Posterior vena cava (tissue), 2 donors: ENCODE results near the gene LRSAM1. TPM values are rescaled to one million over a fixed set of nuclear protein-coding genes. Genes with fewer than 3 reads are reported as not detected.

Experiments used
- DNase-seq: peaks from one replicate; pipeline ENCODE4 v3.0.0-alpha.2; 2020; ENCODE audit warnings: low spot score
- intact Hi-C, 2 donors: fragments of 100-400 bp; cut with DNase I; formaldehyde crosslinking; loops; one replicate each; pipeline versions ENCODE4 v1.14.1 to v1.14.2; 2022 to 2023
- total RNA-seq, 2 donors: library from RNA; stranded (reverse); fragmentation: NEBNext Ultra II Directional; extraction: Animal tissue kit (Norgen Biotek cat#: 25700); gene quantifications; one replicate each; pipeline ENCODE4 v1.2.1, GENCODE V29; 2021
- donor health status: DM: yes; HTN: yes; CAD: no.
- donor health status: DM: yes; HTN: yes; CAD: no.

LRSAM1 gene
- total RNA-seq, 2 donors from 2014 or later = 15.6 to 16.9 TPM

DNA sequence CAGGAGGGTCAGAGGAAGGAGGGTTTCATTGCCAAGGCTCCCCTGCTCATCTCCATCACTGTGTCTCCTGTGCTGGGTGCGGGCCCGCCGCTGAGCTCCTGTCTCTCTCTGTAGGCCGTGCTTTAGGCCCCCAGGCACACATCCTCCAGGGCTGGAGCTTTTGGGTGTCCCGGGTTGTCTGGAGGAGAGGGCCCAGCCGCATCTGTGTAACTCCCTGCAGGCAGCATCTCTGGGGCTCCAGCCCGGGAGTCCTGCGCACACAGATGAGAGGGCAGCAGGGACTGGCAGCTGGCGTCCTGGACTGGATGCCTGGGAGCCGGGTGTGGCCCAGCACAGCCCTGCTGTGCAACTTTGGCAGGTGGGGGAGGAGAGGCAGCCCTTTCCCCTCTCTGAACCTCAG is 40.2 kb downstream of the LRSAM1 start:
- DNase-seq = no peak
- intact Hi-C loops = no loop called here

DNA sequence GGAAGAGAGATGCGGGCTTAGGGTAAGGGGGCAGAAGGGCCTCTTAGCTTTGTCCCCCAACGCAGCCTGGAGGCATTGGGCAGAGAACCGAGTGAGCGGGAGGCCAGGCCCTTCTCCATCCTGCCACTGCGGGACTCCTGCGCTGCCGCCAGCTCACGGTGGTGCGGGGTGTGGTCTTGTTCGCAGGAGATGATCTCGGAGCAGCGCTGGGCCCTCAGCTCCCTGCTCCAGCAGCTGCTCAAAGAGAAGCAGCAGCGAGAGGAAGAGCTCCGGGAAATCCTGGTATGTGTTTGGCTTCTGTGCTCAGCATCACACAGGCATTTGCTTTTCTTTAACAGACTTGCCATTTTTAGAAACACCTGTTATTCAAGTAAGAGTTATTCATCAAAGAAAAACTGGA is 41.3 kb downstream of the LRSAM1 start:
- DNase-seq = no peak
- intact Hi-C loops = no loop called here

DNA sequence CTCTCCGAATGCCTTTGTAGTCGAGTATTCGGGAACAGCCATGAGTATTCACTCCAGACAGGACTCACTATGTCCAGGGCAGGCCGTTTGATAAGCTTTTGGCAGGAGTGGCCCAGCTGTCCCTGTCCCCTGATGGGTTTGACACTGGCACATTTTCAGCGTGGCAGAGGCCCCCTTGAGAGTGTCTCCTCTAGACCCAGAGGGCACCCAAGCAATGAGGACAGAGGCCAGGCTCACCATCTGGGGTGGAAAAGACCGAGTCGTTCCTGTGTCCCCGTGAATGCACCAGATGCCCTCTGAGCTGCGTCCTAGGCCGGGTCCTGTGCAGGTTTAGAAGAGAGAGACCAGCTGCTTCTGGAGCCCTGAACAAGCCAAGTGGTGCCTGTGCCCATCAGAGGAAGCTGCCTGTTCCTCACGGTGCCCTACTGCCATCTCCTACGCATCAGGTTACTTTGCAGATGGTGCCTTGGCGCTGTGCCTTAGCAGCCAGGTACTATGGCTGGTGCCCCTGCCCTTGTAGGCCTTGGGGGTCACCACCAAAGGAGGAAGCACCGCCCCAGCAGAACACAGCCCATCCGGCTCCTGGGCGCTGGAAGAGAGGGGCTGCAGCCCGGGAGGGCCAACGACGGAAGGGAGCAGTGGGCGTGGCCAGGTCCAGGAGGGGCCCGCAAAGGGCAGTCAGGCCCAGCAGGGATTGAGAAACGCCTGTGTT is 42.4 kb downstream of the LRSAM1 start:
- intact Hi-C loops = no loop called here
- DNase-seq = no peak

GRCh38 chr9:127494304-127494702 is 43.0 kb downstream of the LRSAM1 start:
- intact Hi-C loops = no loop called here

DNA sequence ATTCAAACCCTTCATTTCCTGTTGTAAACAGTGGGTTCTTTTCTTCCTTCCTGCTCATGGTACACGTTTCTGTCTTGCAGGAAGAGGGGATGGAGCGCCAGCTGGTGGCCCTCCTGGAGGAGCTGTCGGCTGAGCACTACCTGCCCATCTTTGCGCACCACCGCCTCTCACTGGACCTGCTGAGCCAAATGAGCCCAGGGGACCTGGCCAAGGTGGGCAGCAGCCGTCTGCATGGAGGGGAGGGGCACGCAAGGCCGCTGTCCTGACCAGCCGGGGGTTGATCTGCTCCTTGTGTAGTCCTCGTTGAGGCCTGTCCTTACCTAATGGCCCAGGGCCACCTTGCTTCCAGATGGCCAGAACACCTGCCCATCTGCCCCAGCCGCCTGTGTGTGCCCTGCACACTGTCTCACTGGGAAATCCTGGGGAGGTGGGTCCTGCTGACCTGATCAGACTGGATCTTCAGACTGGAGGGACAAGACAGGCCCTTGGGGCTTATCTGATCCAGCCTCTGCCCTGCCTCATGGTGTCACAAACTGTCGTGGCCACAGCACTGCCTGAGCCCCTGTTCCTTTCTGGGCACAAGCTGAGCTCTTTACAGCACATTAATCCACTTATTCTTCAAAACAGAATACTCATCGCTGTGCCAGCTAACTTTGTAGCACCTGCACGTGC is 44.7 kb downstream of the LRSAM1 start:
- DNase-seq = no peak
- intact Hi-C loops = no loop called here

More at GRCh38 chr9:127494304-127494702, 43.0 kb downstream of the LRSAM1 start:
- no peak for DNase-seq

DNA sequence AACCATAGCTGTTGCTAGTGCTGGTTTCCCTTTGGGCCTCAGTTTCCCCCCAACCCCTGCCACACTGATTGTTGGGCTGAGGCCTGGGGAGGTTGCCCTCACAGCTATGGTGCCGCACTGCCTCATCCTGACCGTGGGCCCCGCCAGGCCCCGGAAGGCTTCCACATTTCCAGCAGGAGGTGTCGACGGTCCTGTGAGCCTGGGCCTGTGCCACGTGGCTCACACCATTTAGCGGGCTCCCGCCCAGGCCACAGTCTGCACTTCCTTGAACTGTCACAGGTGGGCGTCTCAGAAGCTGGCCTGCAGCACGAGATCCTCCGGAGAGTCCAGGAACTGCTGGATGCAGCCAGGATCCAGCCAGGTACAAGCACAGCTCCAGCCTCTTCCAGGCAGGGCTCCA is 45.7 kb downstream of the LRSAM1 start:
- DNase-seq = no peak
- intact Hi-C loops = no loop called here

DNA sequence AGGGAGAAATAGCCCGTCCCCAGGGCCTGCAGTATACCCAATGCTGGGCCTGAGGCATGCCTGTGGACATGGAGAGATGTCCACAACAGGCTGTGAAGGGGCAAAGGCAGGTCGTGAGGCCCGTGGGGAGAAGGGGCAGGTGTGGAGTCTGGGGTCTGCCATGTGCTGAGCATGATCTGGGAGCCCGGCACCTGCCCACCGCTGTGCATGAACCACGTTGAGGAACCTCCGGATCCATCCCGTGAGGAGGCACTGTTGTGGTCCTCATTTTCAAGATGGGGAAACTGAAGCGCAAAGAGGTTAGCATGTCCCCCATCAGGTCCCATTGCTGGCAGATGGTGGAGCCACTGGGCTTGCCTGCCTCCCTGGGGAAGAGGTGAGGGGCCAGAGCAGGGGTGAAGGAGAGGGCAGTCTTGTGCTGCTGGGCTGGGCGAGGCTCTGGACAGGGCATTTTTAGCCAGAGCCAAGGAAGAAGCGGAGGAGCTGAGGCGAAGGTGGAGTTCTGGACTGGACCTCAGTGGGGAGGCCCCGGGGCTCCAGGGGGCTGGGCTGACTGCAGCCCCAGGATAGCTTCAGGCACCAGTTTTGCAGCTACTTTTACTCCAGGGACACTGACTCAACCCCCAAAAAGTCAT is 46.5 kb downstream of the LRSAM1 start:
- intact Hi-C loops = no loop called here

DNA sequence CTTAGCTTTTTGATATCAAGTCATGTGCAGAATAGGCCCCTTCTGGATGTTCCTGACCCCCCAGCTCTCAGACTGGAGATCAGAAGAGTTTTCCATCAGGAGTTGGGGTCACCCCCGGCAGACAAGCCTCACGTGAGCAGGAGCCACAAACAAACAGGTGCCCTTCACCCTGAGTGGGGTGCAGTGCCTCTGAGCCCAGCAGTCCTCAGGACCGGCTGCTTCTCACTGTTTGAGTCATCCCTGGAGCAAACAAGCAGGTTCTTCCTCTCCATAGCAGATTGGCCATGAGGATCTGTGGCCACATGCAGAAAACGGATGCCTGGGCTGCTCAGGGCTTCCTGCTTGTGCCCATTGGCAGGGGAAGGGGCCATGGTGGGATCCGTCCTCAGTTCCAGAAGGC is 47.0 kb downstream of the LRSAM1 start:
- DNase-seq = no peak
- intact Hi-C loops = no loop called here

More for the DNA sequence above, 46.5 kb downstream of the LRSAM1 start:
- DNase-seq = no peak

- intact Hi-C loops = loop anchor here (5.0 to 10.0 kb wide), 3 partner anchors 87 to 427 kb away; no protein-coding TSS in a partner anchor
- DNase-seq = no peak
These were observed 49.1 kb downstream of the LRSAM1 start for GRCh38 chr9:127500399-127500798.

DNA sequence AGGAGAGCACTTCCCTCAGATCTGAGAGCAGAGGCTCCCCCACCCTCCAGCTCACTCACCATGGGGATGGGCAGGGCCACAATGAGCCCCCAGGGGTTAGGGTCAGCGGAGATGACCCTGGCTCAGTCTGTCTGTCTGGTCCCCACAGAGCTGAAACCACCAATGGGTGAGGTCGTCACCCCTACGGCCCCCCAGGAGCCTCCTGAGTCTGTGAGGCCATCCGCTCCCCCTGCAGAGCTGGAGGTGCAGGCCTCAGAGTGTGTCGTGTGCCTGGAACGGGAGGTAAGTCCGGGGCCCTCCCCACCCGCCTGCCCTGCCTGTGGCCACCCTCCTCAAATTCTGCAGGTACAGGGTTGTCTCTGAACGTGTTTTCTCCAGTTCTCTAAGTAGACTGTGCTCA is 49.6 kb downstream of the LRSAM1 start:
- peak; percentile 53 for DNase-seq
- intact Hi-C loops = loop anchor here (5.0 to 10.0 kb wide), 3 partner anchors 86 to 426 kb away; no protein-coding TSS in a partner anchor

- intact Hi-C loops = loop anchor here (5.0 to 10.0 kb wide), 3 partner anchors 85 to 425 kb away; no protein-coding TSS in a partner anchor
- DNase-seq = no peak
These were observed 50.6 kb downstream of the LRSAM1 start for GRCh38 chr9:127501821-127502343.

- DNase-seq = peak; percentile 77
- intact Hi-C loops = loop anchor here (5.0 to 10.0 kb wide), 3 partner anchors 84 to 424 kb away; no protein-coding TSS in a partner anchor
These were observed 51.5 kb downstream of the LRSAM1 start for GRCh38 chr9:127502706-127503378.

DNA sequence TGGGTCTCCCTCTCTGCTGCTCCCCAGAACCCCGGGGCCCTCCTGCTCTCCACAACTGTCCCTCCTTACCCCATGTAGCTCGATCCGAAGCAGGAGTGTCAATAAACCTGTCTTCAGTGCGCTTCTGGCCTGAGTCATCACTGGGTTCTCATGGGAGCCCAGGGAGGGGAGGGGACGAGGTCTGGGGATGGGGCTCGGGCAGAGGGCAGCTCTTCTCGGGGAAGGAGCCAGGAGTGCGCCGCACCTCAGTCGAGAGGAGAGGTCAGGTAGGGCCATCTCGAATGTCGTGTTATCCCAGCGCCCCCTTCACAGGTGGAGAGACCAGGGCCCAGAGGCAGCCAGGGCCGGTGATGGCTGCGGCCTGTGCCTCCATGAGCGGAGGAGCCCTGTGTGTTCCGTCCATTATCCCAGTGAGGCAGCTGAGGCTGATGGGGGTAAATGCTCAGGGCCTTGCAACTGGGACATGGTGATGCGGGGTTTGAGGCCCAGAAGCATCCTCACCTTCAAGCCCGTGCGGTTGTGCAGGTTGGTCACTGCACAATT is 52.1 kb downstream of the LRSAM1 start:
- intact Hi-C loops = loop anchor here (5.0 to 10.0 kb wide), 3 partner anchors 84 to 424 kb away; no protein-coding TSS in a partner anchor
- peak; percentile 73 for DNase-seq

DNA sequence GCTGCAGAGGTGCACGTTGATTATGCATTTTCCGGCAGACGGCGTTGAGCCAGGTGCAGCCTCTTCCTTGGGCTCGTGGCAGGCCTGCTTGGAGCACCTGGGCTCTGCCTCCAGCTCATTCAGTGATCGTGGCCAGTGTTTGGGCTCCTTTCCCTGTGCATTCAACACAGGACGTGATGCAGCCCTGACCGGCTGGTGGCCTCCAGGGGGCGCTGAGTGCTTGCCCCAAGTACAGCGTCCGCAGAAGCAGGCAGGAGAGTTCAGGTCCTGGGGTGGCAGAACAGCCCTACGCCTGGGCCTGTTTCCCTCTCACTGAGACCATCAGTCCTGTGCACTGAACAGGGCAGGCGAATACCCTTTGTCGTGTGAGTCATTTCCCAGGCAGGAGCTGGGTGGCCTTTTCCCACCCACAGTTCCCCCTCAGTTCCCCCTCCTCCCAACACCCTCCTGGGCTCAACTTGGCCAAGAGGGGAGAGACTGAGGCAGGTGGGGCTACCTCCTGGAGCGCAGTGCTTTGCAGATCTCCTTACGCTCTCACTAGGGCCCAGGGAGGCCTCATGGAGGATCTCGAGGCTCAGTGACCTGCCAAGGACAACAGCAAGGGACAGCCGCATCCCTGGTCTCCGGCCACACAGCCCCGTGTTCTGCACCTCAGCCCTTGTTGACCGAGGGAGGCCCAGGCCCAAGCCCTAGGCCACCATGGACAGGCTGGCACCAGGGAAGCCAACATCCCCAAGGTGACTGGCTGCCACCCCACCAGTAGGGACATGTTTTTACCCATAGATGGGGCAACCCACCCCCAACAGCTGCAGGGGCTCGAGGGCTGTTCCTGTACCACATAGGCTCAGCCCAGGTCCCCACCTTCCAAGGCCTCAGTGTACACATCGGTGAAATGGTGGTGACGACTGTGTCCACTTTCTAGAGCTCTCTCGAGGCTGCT is 52.9 kb downstream of the LRSAM1 start:
- peak; percentile 95 for DNase-seq
- intact Hi-C loops = loop anchor here (5.0 to 10.0 kb wide), 3 partner anchors 83 to 423 kb away; no protein-coding TSS in a partner anchor

GRCh38 chr9:127504887-127505251 is 53.6 kb downstream of the LRSAM1 start:
- peak; percentile 48 for DNase-seq
- intact Hi-C loops = loop anchor here (5.0 to 10.0 kb wide), 4 partner anchors 62 to 422 kb away; a partner anchor contains a TSS

GRCh38 chr9:127505396-127506116 is 54.2 kb downstream of the LRSAM1 start:
- intact Hi-C loops = loop anchor here (2.0 to 10.0 kb wide), 4 partner anchors 25 to 219 kb away; a partner anchor contains a TSS
- peak; percentile 85 for DNase-seq
